HL-60 (cell line): Measurements from ENCODE around the gene MAB21L4.

Experiments
- CTCF ChIP-seq: IDR thresholded peaks from one replicate; pipeline ENCODE4 v1.5.1; 2011; ENCODE audit warnings: low read length, control low read depth, inconsistent platforms; ENCODE audit not compliant: insufficient read depth
- GABPA ChIP-seq: IDR thresholded peaks from 2 replicates; pipeline ENCODE4 v1.6.1; 2012; ENCODE audit warnings: low read depth
- POLR2AphosphoS5 ChIP-seq: IDR thresholded peaks from 2 replicates; pipeline ENCODE4 v1.6.1; 2012; ENCODE audit warnings: low read depth
- SPI1 ChIP-seq: IDR thresholded peaks from 2 replicates; pipeline ENCODE4 v1.6.1; 2012; ENCODE audit warnings: low read depth, mild to moderate bottlenecking, borderline replicate concordance
- TF ChIP-seq, protein P1 (sequence below): IDR thresholded peaks from 2 replicates; pipeline ENCODE4 v1.6.1; 2012; ENCODE audit warnings: low read depth; ENCODE audit not compliant: insufficient replicate concordance

DNA sequence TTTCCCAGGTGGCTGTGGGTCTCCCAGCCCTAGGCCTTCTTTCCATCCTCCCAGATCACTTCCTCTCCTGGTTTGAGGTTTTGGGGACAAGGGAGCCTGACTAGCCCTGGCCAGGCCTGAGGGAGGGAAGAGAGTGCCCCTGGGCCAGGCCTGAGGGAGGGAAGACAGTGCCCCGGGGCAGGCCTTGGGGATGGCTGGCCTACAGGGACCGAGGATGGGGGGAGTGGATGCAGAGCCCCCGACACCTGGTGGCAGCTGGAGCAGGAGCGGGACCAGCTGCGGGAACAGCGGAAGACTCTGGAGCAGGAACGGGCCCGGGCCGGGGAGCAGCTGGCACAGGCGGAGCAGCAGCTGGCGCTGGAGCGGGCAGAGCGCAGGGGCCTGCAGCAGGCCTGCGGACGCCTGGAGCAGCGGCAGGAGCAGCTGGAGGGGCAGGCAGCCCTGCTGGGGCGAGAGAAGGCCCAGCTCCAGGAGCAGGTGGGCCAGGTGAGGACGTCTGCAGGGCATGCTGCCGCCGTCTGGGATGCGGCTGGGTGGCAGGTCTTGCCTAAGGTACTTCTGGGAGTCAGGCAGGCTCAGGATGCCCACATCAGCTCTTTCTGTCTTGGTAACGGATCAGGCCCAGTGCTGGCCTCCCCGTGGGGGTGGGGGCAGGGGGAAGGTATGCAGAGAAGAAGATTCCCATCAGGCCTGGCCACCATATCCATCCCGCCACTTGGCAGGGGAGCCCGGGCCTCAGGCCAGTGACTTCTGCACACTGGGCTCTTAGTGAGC, 39.3 kb upstream of the MAB21L4 start:
- no peak for TF ChIP-seq CTCF
- no peak for TF ChIP-seq POLR2AphosphoS5
- TF ChIP-seq, protein P1, sequence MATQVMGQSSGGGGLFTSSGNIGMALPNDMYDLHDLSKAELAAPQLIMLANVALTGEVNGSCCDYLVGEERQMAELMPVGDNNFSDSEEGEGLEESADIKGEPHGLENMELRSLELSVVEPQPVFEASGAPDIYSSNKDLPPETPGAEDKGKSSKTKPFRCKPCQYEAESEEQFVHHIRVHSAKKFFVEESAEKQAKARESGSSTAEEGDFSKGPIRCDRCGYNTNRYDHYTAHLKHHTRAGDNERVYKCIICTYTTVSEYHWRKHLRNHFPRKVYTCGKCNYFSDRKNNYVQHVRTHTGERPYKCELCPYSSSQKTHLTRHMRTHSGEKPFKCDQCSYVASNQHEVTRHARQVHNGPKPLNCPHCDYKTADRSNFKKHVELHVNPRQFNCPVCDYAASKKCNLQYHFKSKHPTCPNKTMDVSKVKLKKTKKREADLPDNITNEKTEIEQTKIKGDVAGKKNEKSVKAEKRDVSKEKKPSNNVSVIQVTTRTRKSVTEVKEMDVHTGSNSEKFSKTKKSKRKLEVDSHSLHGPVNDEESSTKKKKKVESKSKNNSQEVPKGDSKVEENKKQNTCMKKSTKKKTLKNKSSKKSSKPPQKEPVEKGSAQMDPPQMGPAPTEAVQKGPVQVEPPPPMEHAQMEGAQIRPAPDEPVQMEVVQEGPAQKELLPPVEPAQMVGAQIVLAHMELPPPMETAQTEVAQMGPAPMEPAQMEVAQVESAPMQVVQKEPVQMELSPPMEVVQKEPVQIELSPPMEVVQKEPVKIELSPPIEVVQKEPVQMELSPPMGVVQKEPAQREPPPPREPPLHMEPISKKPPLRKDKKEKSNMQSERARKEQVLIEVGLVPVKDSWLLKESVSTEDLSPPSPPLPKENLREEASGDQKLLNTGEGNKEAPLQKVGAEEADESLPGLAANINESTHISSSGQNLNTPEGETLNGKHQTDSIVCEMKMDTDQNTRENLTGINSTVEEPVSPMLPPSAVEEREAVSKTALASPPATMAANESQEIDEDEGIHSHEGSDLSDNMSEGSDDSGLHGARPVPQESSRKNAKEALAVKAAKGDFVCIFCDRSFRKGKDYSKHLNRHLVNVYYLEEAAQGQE = no peak
- TF ChIP-seq GABPA = no peak
- TF ChIP-seq SPI1 = no peak
